Measurements from ENCODE around the gene AP4S1. TPM values are rescaled to one million over a fixed set of nuclear protein-coding genes. Genes with fewer than 3 reads are reported as not detected.
"Not testable (repeated sequence)": the region's sequence is repeated elsewhere in the genome, so short reads cannot be mapped to it uniquely, and the experiment has no call there.

AP4S1 gene
- total RNA-seq, 4 donors from 2014 or later, result 6.0 to 15.0 (median 10.5) TPM

GRCh38 chr14:31057035-31057434, 31.6 kb downstream of the AP4S1 start:
- intact Hi-C loops (cut with DNase I; ENCODE audit: low total_unique reads), result no loop called here

GRCh38 chr14:31057701-31058364, 32.4 kb downstream of the AP4S1 start:
- TF ChIP-seq CTCF (IDR thresholded peaks at IDR 0.05) (no peak), POLR2A (IDR thresholded peaks at IDR 0.05) (no peak)
- WGBS, 2 donors, result 94 to 95% methylated on average over 12 of the region's 12 CpGs
- no peak for DNase-seq (ENCODE audit: low spot score in 2 of 2)
- intact Hi-C loops (cut with DNase I; ENCODE audit: low total_unique reads), result no loop called here
- H3K4me3 ChIP-seq (ENCODE audit: low read depth, poor library complexity, severe bottlenecking), result no peak overlapping the region

More at GRCh38 chr14:31057035-31057434, 31.6 kb downstream of the AP4S1 start:
- no peak for TF ChIP-seq POLR2A (IDR thresholded peaks at IDR 0.05)
- no peak for TF ChIP-seq CTCF (IDR thresholded peaks at IDR 0.05)
- no peak overlapping the region for H3K4me3 ChIP-seq (ENCODE audit: low read depth, poor library complexity, severe bottlenecking)
- no peak for DNase-seq (ENCODE audit: low spot score in 2 of 2)
- 95 to 97% methylated on average over 1 of the region's 1 CpG for WGBS, 2 donors

GRCh38 chr14:31059152-31059924, 33.9 kb downstream of the AP4S1 start:
- no peak for DNase-seq (ENCODE audit: low spot score in 2 of 2)
- WGBS, 2 donors, result 36 to 62% methylated on average over 1 of the region's 1 CpG
- TF ChIP-seq POLR2A (IDR thresholded peaks at IDR 0.05), result no peak
- no peak for TF ChIP-seq CTCF (IDR thresholded peaks at IDR 0.05)
- H3K4me3 ChIP-seq (ENCODE audit: low read depth, poor library complexity, severe bottlenecking), result no peak overlapping the region
- intact Hi-C loops (cut with DNase I; ENCODE audit: low total_unique reads), result no loop called here

- TF ChIP-seq CTCF (IDR thresholded peaks at IDR 0.05) (no peak), POLR2A (IDR thresholded peaks at IDR 0.05) (no peak)
- intact Hi-C loops (cut with DNase I; ENCODE audit: low total_unique reads), result no loop called here
- WGBS, 2 donors, result 82 to 93% methylated on average over 6 of the region's 6 CpGs
- DNase-seq (ENCODE audit: low spot score in 2 of 2), result no peak
- no peak overlapping the region for H3K4me3 ChIP-seq (ENCODE audit: low read depth, poor library complexity, severe bottlenecking)
Observed at GRCh38 chr14:31060253-31060875, 34.9 kb downstream of the AP4S1 start.

GRCh38 chr14:31062908-31063307, 37.5 kb downstream of the AP4S1 start:
- H3K4me3 ChIP-seq (ENCODE audit: low read depth, poor library complexity, severe bottlenecking); intact Hi-C loops (cut with DNase I; ENCODE audit: low total_unique reads); DNase-seq (ENCODE audit: low spot score in 2 of 2): not testable (repeated sequence)
- WGBS, 2 donors, result 91% methylated on average over 8 of the region's 8 CpGs

- H3K4me3 ChIP-seq (ENCODE audit: low read depth, poor library complexity, severe bottlenecking), result no peak overlapping the region
- no peak for DNase-seq (ENCODE audit: low spot score in 2 of 2)
- intact Hi-C loops (cut with DNase I; ENCODE audit: low total_unique reads), result no loop called here
- WGBS, 2 donors, result 59 to 67% methylated on average over 1 of the region's 1 CpG
- TF ChIP-seq CTCF (IDR thresholded peaks at IDR 0.05), result no peak
- no peak for TF ChIP-seq POLR2A (IDR thresholded peaks at IDR 0.05)
Observed at GRCh38 chr14:31068235-31068634, 42.8 kb downstream of the AP4S1 start.
